Stimulated activated naive CD8-positive, alpha-beta T cell treated with anti-CD3 and anti-CD28 coated beads, Interleukin-15, amount 100 ng/mL, for 72 hours (primary cell): ENCODE measurements around the gene DNAH9.

Source experiments
- ATAC-seq: fragments of 150-1000 bp; cut with Tn5 transposase; 2 replicates; pipeline ENCODE4 v1.10.0; 2021; ENCODE audit warnings: mild to moderate bottlenecking, moderate library complexity
- DNase-seq, 2 donors: peaks; one replicate each; pipeline ENCODE4 v3.0.0; 2021 to 2022
- H3K27ac Mint-ChIP-seq, 2 donors: one replicate each; pipeline ENCODE4 v1.8.0; 2022; ENCODE audit warnings: mild to moderate bottlenecking in 2 of 2, mixed read lengths in 2 of 2, moderate library complexity in 2 of 2
- H3K27me3 Mint-ChIP-seq: one replicate; pipeline ENCODE4 v1.8.0; 2022; ENCODE audit warnings: mixed read lengths
- H3K4me1 Mint-ChIP-seq: one replicate; pipeline ENCODE4 v1.8.0; 2022; ENCODE audit warnings: mild to moderate bottlenecking, mixed read lengths
- H3K4me3 Mint-ChIP-seq, 2 donors: one replicate each; pipeline ENCODE4 v1.8.0; 2022; ENCODE audit warnings: mild to moderate bottlenecking in 2 of 2, mixed read lengths in 2 of 2, moderate library complexity in 1 of 2
- H3K9me3 Mint-ChIP-seq, 2 donors: one replicate each; pipeline ENCODE4 v1.8.0; 2022; ENCODE audit warnings: mixed read lengths in 2 of 2

Gene DNAH9

GRCh38 chr17:11807606-11808005 is 209.3 kb downstream of the DNAH9 start:
- Mint-ChIP-seq H3K27ac (no peak overlapping the region), H3K9me3 (peaks cover 0 to 5% of the 10 kb centered on the region in 2 donors), H3K4me1 (no peaks in the 10 kb centered on the region), H3K27me3 (peaks cover 8% of the 10 kb centered on the region), H3K4me3 (no peak overlapping the region)
- DNase-seq (no peak), ATAC-seq (no peak)

GRCh38 chr17:11813278-11813677 is 215.0 kb downstream of the DNAH9 start:
- Mint-ChIP-seq H3K27ac (no peak overlapping the region), H3K9me3 (peaks cover 0 to 5% of the 10 kb centered on the region in 2 donors), H3K27me3 (no peaks in the 10 kb centered on the region), H3K4me1 (no peaks in the 10 kb centered on the region), H3K4me3 (no peak overlapping the region)
- DNase-seq: no peak
- no peak for ATAC-seq

GRCh38 chr17:11813871-11814270 is 215.6 kb downstream of the DNAH9 start:
- ATAC-seq: no peak
- Mint-ChIP-seq H3K27me3 (no peaks in the 10 kb centered on the region), H3K4me1 (no peaks in the 10 kb centered on the region), H3K4me3 (no peak overlapping the region), H3K9me3 (peaks cover 3 to 5% of the 10 kb centered on the region in 2 donors), H3K27ac (no peak overlapping the region)
- DNase-seq: no peak

- Mint-ChIP-seq H3K4me3 (no peak overlapping the region), H3K27ac (no peak overlapping the region), H3K9me3 (peaks cover 5 to 6% of the 10 kb centered on the region in 2 donors), H3K4me1 (no peaks in the 10 kb centered on the region), H3K27me3 (no peaks in the 10 kb centered on the region)
- DNase-seq (no peak), ATAC-seq (no peak)
Measured at GRCh38 chr17:11814655-11815262, 216.5 kb downstream of the DNAH9 start.

GRCh38 chr17:11816409-11816808 is 218.1 kb downstream of the DNAH9 start:
- Mint-ChIP-seq H3K4me3 (no peak overlapping the region), H3K27ac (no peak overlapping the region), H3K9me3 (peaks cover 5 to 6% of the 10 kb centered on the region in 2 donors), H3K27me3 (no peaks in the 10 kb centered on the region), H3K4me1 (no peaks in the 10 kb centered on the region)
- DNase-seq: no peak
- ATAC-seq: no peak

- no peaks in the 10 kb centered on the region for H3K27me3 Mint-ChIP-seq
- H3K27ac Mint-ChIP-seq: peak overlapping the region in 1 of 2 donors; percentile 20
- no peak overlapping the region for H3K4me3 Mint-ChIP-seq
- ATAC-seq: no peak
- no peak for DNase-seq
- no peaks in the 10 kb centered on the region for H3K4me1 Mint-ChIP-seq
- H3K9me3 Mint-ChIP-seq: peaks cover 5 to 14% of the 10 kb centered on the region in 2 donors
Measured at GRCh38 chr17:11823862-11824261, 225.6 kb downstream of the DNAH9 start.

- ATAC-seq: no peak
Measured at GRCh38 chr17:11825572-11826209, 227.4 kb downstream of the DNAH9 start.

GRCh38 chr17:11832401-11833137 is 234.3 kb downstream of the DNAH9 start:
- DNase-seq (no peak), ATAC-seq (no peak)
- H3K9me3 Mint-ChIP-seq: peaks cover 5 to 30% of the 10 kb centered on the region in 2 donors
- peaks cover 5% of the 10 kb centered on the region for H3K27me3 Mint-ChIP-seq
- H3K27ac Mint-ChIP-seq: no peak overlapping the region
- H3K4me1 Mint-ChIP-seq: no peaks in the 10 kb centered on the region
- H3K4me3 Mint-ChIP-seq: no peak overlapping the region

More at GRCh38 chr17:11825572-11826209, 227.4 kb downstream of the DNAH9 start:
- no peak for DNase-seq
- Mint-ChIP-seq H3K9me3 (peaks cover 5 to 21% of the 10 kb centered on the region in 2 donors), H3K27me3 (no peaks in the 10 kb centered on the region), H3K4me3 (no peak overlapping the region), H3K4me1 (no peaks in the 10 kb centered on the region), H3K27ac (no peak overlapping the region)

GRCh38 chr17:11836508-11836907 is 238.2 kb downstream of the DNAH9 start:
- Mint-ChIP-seq H3K4me3 (no peak overlapping the region), H3K27me3 (peaks cover 5% of the 10 kb centered on the region), H3K9me3 (peaks cover 0 to 8% of the 10 kb centered on the region in 2 donors), H3K27ac (no peak overlapping the region), H3K4me1 (no peaks in the 10 kb centered on the region)
- DNase-seq: no peak
- ATAC-seq: no peak

GRCh38 chr17:11840052-11840451 is 241.8 kb downstream of the DNAH9 start:
- no peaks in the 10 kb centered on the region for H3K9me3 Mint-ChIP-seq

GRCh38 chr17:11840831-11841230 is 242.6 kb downstream of the DNAH9 start:
- Mint-ChIP-seq H3K9me3 (no peaks in the 10 kb centered on the region), H3K4me1 (no peaks in the 10 kb centered on the region), H3K27ac (no peak overlapping the region), H3K27me3 (peaks cover 2% of the 10 kb centered on the region), H3K4me3 (no peak overlapping the region)
- ATAC-seq: no peak
- no peak for DNase-seq

More at GRCh38 chr17:11840052-11840451, 241.8 kb downstream of the DNAH9 start:
- Mint-ChIP-seq H3K4me3 (no peak overlapping the region), H3K27me3 (peaks cover 5% of the 10 kb centered on the region), H3K4me1 (no peaks in the 10 kb centered on the region), H3K27ac (no peak overlapping the region)
- ATAC-seq: no peak
- DNase-seq: no peak

- ATAC-seq (no peak), DNase-seq (no peak)
- Mint-ChIP-seq H3K27me3 (peaks cover 14% of the 10 kb centered on the region), H3K27ac (no peak overlapping the region), H3K4me3 (no peak overlapping the region), H3K9me3 (peaks cover 18 to 27% of the 10 kb centered on the region in 2 donors), H3K4me1 (no peaks in the 10 kb centered on the region)
Measured at GRCh38 chr17:11848330-11848729, 250.1 kb downstream of the DNAH9 start.

- H3K4me3 Mint-ChIP-seq: no peak overlapping the region
- DNase-seq: no peak
- no peaks in the 10 kb centered on the region for H3K4me1 Mint-ChIP-seq
- H3K27ac Mint-ChIP-seq: no peak overlapping the region
- H3K9me3 Mint-ChIP-seq: peaks cover 13 to 25% of the 10 kb centered on the region in 2 donors
- ATAC-seq: no peak
- peaks cover 14% of the 10 kb centered on the region for H3K27me3 Mint-ChIP-seq
Measured at GRCh38 chr17:11852231-11852630, 254.0 kb downstream of the DNAH9 start.

GRCh38 chr17:11852912-11853311 is 254.6 kb downstream of the DNAH9 start:
- no peaks in the 10 kb centered on the region for H3K4me1 Mint-ChIP-seq
- ATAC-seq: no peak
- no peak for DNase-seq
- no peak overlapping the region for H3K4me3 Mint-ChIP-seq
- H3K27ac Mint-ChIP-seq: no peak overlapping the region
- peaks cover 7 to 22% of the 10 kb centered on the region in 2 donors for H3K9me3 Mint-ChIP-seq
- peaks cover 14% of the 10 kb centered on the region for H3K27me3 Mint-ChIP-seq

- DNase-seq (no peak), ATAC-seq (no peak)
- H3K9me3 Mint-ChIP-seq: peaks cover 4 to 20% of the 10 kb centered on the region in 2 donors
- H3K4me3 Mint-ChIP-seq: no peak overlapping the region
- H3K27ac Mint-ChIP-seq: no peak overlapping the region
- H3K27me3 Mint-ChIP-seq: peaks cover 14% of the 10 kb centered on the region
- no peaks in the 10 kb centered on the region for H3K4me1 Mint-ChIP-seq
Measured at GRCh38 chr17:11853321-11854151, 255.3 kb downstream of the DNAH9 start.
